H1 (cell line): ENCODE measurements around the gene NFIX. TPM values are rescaled to one million over a fixed set of nuclear protein-coding genes. Genes with fewer than 3 reads are reported as not detected.

Experiments
- BRCA1 ChIP-seq: IDR thresholded peaks from 2 replicates; pipeline ENCODE4 v1.6.1; 2012; ENCODE audit warnings: low read depth, low read length, improper control_type of control experiment
- KDM1A ChIP-seq: fragments of 200-600, 300-600 bp; sonication (generic); IDR thresholded peaks from 2 replicates; pipeline ENCODE4 v1.7.1; 2016; ENCODE audit warnings: mild to moderate bottlenecking, low read length, borderline replicate concordance
- SIN3A ChIP-seq, 2 experiments: IDR thresholded peaks in 1 of 2; conservative IDR thresholded peaks in 1 of 2; 2 replicates each; pipeline ENCODE4 v1.6.1; 2011 to 2012; ENCODE audit warnings: low read length in 2 of 2, improper control_type of control experiment in 1 of 2, low read depth in 1 of 2, mild to moderate bottlenecking in 1 of 2
- SUZ12 ChIP-seq: fragments of 200-600 bp; sonication (generic); IDR thresholded peaks from 2 replicates; pipeline ENCODE4 v1.6.1; 2012; ENCODE audit warnings: mild to moderate bottlenecking, inconsistent platforms, low read length, moderate library complexity, mixed read lengths
- YY1 ChIP-seq: IDR thresholded peaks from 2 replicates; pipeline ENCODE4 v1.6.1; 2011; ENCODE audit warnings: low read depth, mild to moderate bottlenecking, low read length
- polyA plus RNA-seq, 7 experiments: library from polyadenylated mRNA; depleted of rRNA in 3 of 7; stranded (reverse) in 5 of 7; unstranded in 2 of 7; fragments of >200 nt in 5 of 7; fragments of 200-250 nt in 2 of 7; gene quantifications; 1 replicate in 5 of 7; 2 replicates in 1 of 7; 4 replicates in 1 of 7; pipeline versions ENCODE4 v1.2.1 to v1.2.3, GENCODE V29; 2011 to 2013; ENCODE audit warnings: missing spikeins in 2 of 7, mixed read lengths in 2 of 7
- total RNA-seq: library from RNA; stranded (reverse); fragmentation: NEBNext Ultra II Directional; extraction: Animal tissue kit (Norgen Biotek cat#: 25700); gene quantifications from 2 replicates; pipeline ENCODE4 v1.2.1, GENCODE V29; 2021
- TF ChIP-seq, protein P1 (sequence below), 3 experiments: IDR thresholded peaks; 1 replicate in 2 of 3; 2 replicates in 1 of 3; pipeline versions ENCODE4 v1.5.1 to v1.6.1; 2011; ENCODE audit warnings: low read length in 3 of 3, mild to moderate bottlenecking in 3 of 3, inconsistent platforms in 2 of 3, low read depth in 1 of 3, moderate library complexity in 1 of 3; ENCODE audit not compliant: insufficient read depth in 1 of 3; ENCODE audit errors: control extremely low read depth in 1 of 3

Gene NFIX
- total and polyA plus RNA-seq, 2 of the 8 experiments (the other 6 are each of a cell fraction or from before 2014, with no cell fraction given) = 0.03 to 0.20 TPM

DNA sequence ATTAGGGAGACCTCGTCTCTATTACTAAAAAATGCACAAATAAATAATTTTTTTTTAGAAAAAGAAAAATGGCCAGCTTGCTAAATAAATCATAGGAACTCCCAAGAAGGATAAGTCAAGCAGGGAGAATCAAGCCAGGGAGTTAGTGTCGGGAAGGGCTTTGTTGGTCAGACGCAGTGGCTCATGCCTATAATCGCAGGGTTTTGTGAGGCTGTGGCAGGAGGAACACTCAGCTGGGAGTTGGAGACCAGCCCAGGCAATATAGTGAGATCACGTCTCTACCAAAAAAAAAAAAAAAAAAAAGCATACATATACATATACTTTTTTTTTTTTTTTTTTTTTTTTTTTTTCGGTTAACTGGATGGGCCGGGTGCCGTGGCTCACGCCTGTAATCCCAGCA is 131.8 kb downstream of the NFIX start (continued):
- TF ChIP-seq, protein P1, sequence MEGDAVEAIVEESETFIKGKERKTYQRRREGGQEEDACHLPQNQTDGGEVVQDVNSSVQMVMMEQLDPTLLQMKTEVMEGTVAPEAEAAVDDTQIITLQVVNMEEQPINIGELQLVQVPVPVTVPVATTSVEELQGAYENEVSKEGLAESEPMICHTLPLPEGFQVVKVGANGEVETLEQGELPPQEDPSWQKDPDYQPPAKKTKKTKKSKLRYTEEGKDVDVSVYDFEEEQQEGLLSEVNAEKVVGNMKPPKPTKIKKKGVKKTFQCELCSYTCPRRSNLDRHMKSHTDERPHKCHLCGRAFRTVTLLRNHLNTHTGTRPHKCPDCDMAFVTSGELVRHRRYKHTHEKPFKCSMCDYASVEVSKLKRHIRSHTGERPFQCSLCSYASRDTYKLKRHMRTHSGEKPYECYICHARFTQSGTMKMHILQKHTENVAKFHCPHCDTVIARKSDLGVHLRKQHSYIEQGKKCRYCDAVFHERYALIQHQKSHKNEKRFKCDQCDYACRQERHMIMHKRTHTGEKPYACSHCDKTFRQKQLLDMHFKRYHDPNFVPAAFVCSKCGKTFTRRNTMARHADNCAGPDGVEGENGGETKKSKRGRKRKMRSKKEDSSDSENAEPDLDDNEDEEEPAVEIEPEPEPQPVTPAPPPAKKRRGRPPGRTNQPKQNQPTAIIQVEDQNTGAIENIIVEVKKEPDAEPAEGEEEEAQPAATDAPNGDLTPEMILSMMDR (IDR thresholded peaks at IDR 0.05; ENCODE audit: control extremely low read depth in 1 of 3, insufficient read depth in 1 of 3, low read depth in 1 of 3, low read length in 3 of 3) = no peak
- no peak for TF ChIP-seq YY1
- TF ChIP-seq SUZ12 = no peak
- no peak for TF ChIP-seq BRCA1
- TF ChIP-seq SIN3A (conservative IDR thresholded peaks at IDR 0.05 in 1 of 2, IDR thresholded peaks at IDR 0.05 in 1 of 2; ENCODE audit: low read depth in 1 of 2, low read length in 2 of 2) = no peak
- no peak for TF ChIP-seq KDM1A
